K562 (cell line): ENCODE measurements around the gene RNF135. TPM values are rescaled to one million over a fixed set of nuclear protein-coding genes. Genes with fewer than 3 reads are reported as not detected.
"Not testable (repeated sequence)": the region's sequence is repeated elsewhere in the genome, so short reads cannot be mapped to it uniquely, and the experiment has no call there.

Source experiments
- ATAC-seq: fragments of 200-7000 bp; cut with Tn5 transposase; 3 replicates; pipeline ENCODE4 v1.9.1; 2020; ENCODE audit warnings: moderate library complexity
- BruUV-seq: library from RNA; stranded (reverse); fragments of 400-500 nt; replicated peaks from 2 replicates; lab custom pipeline; 2021; lab: Mats Ljungman, UMichigan
- CTCF ChIA-PET: fragments of 300-600 bp; formaldehyde crosslinking; extraction: SDS; loops from one replicate; lab custom pipeline; 2021; ENCODE audit warnings: low intra/inter-chr PET ratio; lab: Yijun Ruan, JAX
- POLR2A ChIA-PET: fragments of 300-600, 350-650 bp; sonication (Branson Sonifier 250); formaldehyde crosslinking; extraction: SDS; loops from one replicate; lab custom pipeline; 2021; ENCODE audit warnings: antibody characterized with exemption, inconsistent platforms; lab: Yijun Ruan, JAX
- DNase-seq, 4 experiments: peaks; one replicate each; pipeline versions ENCODE4 v3.0.0 to v3.0.0-alpha.2; 2011 to 2018; ENCODE audit warnings: low spot score in 3 of 4, mixed read lengths in 3 of 4; ENCODE audit errors: extremely low read depth in 1 of 4
- FAIRE-seq: peaks from 2 replicates; lab custom pipeline; 2011; peaks lifted over from hg19 to GRCh38; lab: Jason Lieb, UNC
- H2AFZ ChIP-seq: 2 replicates; pipeline ENCODE4 v1.6.0; 2011; ENCODE audit warnings: low read depth, low read length, control low read depth, inconsistent platforms
- H3K27ac ChIP-seq: fragments of 200-600 bp; 3 replicates; pipeline ENCODE4 v1.8.0; 2011; ENCODE audit warnings: low read depth, mild to moderate bottlenecking, control low read depth, inconsistent platforms, low read length, moderate library complexity, mixed read lengths; ENCODE audit errors: extremely low read depth
- H3K27me3 ChIP-seq, 2 experiments: fragments of 300-600 bp in 1 of 2; 2 replicates in 1 of 2; 3 replicates in 1 of 2; pipeline versions ENCODE4 v1.6.0 to v1.8.0; 2011; ENCODE audit warnings: inconsistent platforms in 2 of 2, low read length in 2 of 2, mild to moderate bottlenecking in 1 of 2, mixed read lengths in 1 of 2, moderate library complexity in 1 of 2; ENCODE audit not compliant: control insufficient read depth in 2 of 2, insufficient read depth in 2 of 2
- H3K36me3 ChIP-seq: fragments of 300-600 bp; 3 replicates; pipeline ENCODE4 v1.8.0; 2011; ENCODE audit warnings: mild to moderate bottlenecking, low read length, inconsistent platforms; ENCODE audit not compliant: control insufficient read depth, insufficient read depth
- H3K4me1 ChIP-seq, 2 experiments: fragments of 200-600 bp in 1 of 2; replicated peaks in 1 of 2; 2 replicates in 1 of 2; 3 replicates in 1 of 2; pipeline versions ENCODE4 v1.5.1 to v1.8.0; 2011; ENCODE audit warnings: inconsistent platforms in 2 of 2, low read length in 2 of 2, mild to moderate bottlenecking in 1 of 2, mixed read lengths in 1 of 2, moderate library complexity in 1 of 2; ENCODE audit not compliant: control insufficient read depth in 2 of 2, insufficient read depth in 2 of 2
- H3K4me2 ChIP-seq: 2 replicates; pipeline ENCODE4 v1.6.1; 2011; ENCODE audit warnings: low read length, control low read depth, inconsistent platforms, mixed read lengths; ENCODE audit not compliant: insufficient read depth
- H3K4me3 ChIP-seq: fragments of 200-600 bp; sonication (generic), shearing (Covaris generic); 2 replicates; pipeline ENCODE4 v1.5.1; 2016; ENCODE audit warnings: control low read depth, inconsistent platforms
- H3K79me2 ChIP-seq: fragments of 200-600 bp; 3 replicates; pipeline ENCODE4 v1.8.0; 2011; ENCODE audit warnings: low read length, inconsistent platforms; ENCODE audit not compliant: control insufficient read depth, insufficient read depth
- H3K9ac ChIP-seq, 2 experiments: 2 replicates each; pipeline versions ENCODE4 v1.6.0 to v1.6.1; 2011; ENCODE audit warnings: low read depth in 2 of 2, low read length in 2 of 2, control low read depth in 1 of 2, inconsistent platforms in 1 of 2, mild to moderate bottlenecking in 1 of 2, mixed read lengths in 1 of 2; ENCODE audit not compliant: insufficient read depth in 1 of 2
- H3K9me1 ChIP-seq: one replicate; pipeline ENCODE4 v1.6.0; 2011; ENCODE audit warnings: inconsistent platforms, mild to moderate bottlenecking, low read length, moderate library complexity; ENCODE audit not compliant: control insufficient read depth, insufficient read depth
- H3K9me3 ChIP-seq: replicated peaks from 2 replicates; pipeline ENCODE4 v1.5.1; 2011; ENCODE audit warnings: low read depth, low read length, inconsistent platforms; ENCODE audit not compliant: control insufficient read depth, insufficient read depth
- H4K20me1 ChIP-seq: replicated peaks from 2 replicates; pipeline ENCODE4 v1.6.1; 2011; ENCODE audit warnings: low read length, inconsistent platforms, mixed read lengths; ENCODE audit not compliant: control insufficient read depth, insufficient read depth
- CREB1 ChIP-seq, 2 experiments: sonication (generic) in 1 of 2; formaldehyde crosslinking in 1 of 2; IDR thresholded peaks; 2 replicates each; pipeline versions ENCODE4 v1.6.1 to v1.8.0; 2012 to 2022; ENCODE audit warnings: inconsistent platforms in 1 of 2, mild to moderate bottlenecking in 1 of 2, missing genetic modification reagents in 1 of 2, moderate library complexity in 1 of 2
- GATAD2A ChIP-seq: fragments of 450-650 bp; IDR thresholded peaks from 2 replicates; pipeline ENCODE4 v1.6.1; 2017
- MAFK ChIP-seq: IDR thresholded peaks from 2 replicates; pipeline ENCODE4 v1.6.1; 2011; ENCODE audit warnings: low read length, improper control_type of control experiment
- MCM2 ChIP-seq: fragments of 450-650 bp; IDR thresholded peaks from 2 replicates; pipeline ENCODE4 v1.6.1; 2017; ENCODE audit warnings: low read depth, mild to moderate bottlenecking
- NCOR1 ChIP-seq: fragments of 450-650 bp; IDR thresholded peaks from 2 replicates; pipeline ENCODE4 v1.6.1; 2016; ENCODE audit warnings: mild to moderate bottlenecking, moderate library complexity
- TAL1 ChIP-seq: fragments of 450-650 bp; IDR thresholded peaks from 2 replicates; pipeline ENCODE4 v1.6.1; 2016; ENCODE audit warnings: mild to moderate bottlenecking
- THRAP3 ChIP-seq: fragments of 450-650 bp; IDR thresholded peaks from 2 replicates; pipeline ENCODE4 v1.6.1; 2016; ENCODE audit warnings: mild to moderate bottlenecking, inconsistent platforms, borderline replicate concordance
- ZNF699 ChIP-seq: fragments of 250-450 bp; sonication (Bioruptor Pico); IDR thresholded peaks from 2 replicates; pipeline ENCODE4 v1.8.0; 2021; ENCODE audit warnings: mild to moderate bottlenecking, moderate library complexity; ENCODE audit not compliant: insufficient replicate concordance
- WGBS: fragments of 100-300 bp; shearing (Covaris generic); methylation state at CpG from one replicate; pipeline ENCODE4 v1.1.6; 2016; ENCODE audit warnings: low coverage, mixed read lengths; ENCODE audit not compliant: insufficient coverage; ENCODE audit errors: missing lambda C conversion rate; 5-methylcytosine and 5-hydroxymethylcytosine counted together
- in situ Hi-C: fragments of 300-500 bp; cut with MboI; formaldehyde crosslinking; loops from 4 replicates; pipeline ENCODE4 v1.15.0; 2018; ENCODE audit warnings: inconsistent platforms, mixed read lengths
- intact Hi-C: fragments of 100-400 bp; cut with micrococcal nuclease; formaldehyde crosslinking; loops from 2 replicates; pipeline ENCODE4 v1.14.2; 2022
- polyA plus RNA-seq, 8 experiments: library from polyadenylated mRNA; depleted of rRNA in 4 of 8; stranded (reverse) in 5 of 8; unstranded in 3 of 8; fragments of >200 nt; fragmentation: Nextera tagmentation in 2 of 8; fragmentation: Illumina TruSeq in 1 of 8; extraction: Ambion mirVana in 2 of 8; extraction: Trizol in 1 of 8; gene quantifications; 2 replicates each; pipeline versions ENCODE4 v1.2.1 to v1.2.3, GENCODE V29; 2011 to 2014; ENCODE audit warnings: inconsistent platforms in 1 of 8, missing spikeins in 1 of 8
- total RNA-seq, 7 experiments: library from RNA; depleted of rRNA in 6 of 7; stranded (reverse); fragments of >200 nt in 6 of 7; fragmentation: Illumina TruSeq in 2 of 7; extraction: Trizol in 2 of 7; gene quantifications; 2 replicates each; pipeline versions ENCODE4 v1.2.1 to v1.2.3, GENCODE V29; 2011 to 2021; ENCODE audit warnings: low replicate concordance in 1 of 7
- TF ChIP-seq, protein P1 (sequence below): fragments of 200-800 bp; sonication (Bioruptor generic); IDR thresholded peaks from 2 replicates; pipeline ENCODE4 v1.6.1; 2017; ENCODE audit warnings: missing genetic modification characterization, missing compliant biosample characterization

RNF135 gene
- total and polyA plus RNA-seq, 9 of the 15 experiments (the other 6 are each of a cell fraction or from before 2014, with no cell fraction given): 0.08 TPM; not detected in 8

DNA sequence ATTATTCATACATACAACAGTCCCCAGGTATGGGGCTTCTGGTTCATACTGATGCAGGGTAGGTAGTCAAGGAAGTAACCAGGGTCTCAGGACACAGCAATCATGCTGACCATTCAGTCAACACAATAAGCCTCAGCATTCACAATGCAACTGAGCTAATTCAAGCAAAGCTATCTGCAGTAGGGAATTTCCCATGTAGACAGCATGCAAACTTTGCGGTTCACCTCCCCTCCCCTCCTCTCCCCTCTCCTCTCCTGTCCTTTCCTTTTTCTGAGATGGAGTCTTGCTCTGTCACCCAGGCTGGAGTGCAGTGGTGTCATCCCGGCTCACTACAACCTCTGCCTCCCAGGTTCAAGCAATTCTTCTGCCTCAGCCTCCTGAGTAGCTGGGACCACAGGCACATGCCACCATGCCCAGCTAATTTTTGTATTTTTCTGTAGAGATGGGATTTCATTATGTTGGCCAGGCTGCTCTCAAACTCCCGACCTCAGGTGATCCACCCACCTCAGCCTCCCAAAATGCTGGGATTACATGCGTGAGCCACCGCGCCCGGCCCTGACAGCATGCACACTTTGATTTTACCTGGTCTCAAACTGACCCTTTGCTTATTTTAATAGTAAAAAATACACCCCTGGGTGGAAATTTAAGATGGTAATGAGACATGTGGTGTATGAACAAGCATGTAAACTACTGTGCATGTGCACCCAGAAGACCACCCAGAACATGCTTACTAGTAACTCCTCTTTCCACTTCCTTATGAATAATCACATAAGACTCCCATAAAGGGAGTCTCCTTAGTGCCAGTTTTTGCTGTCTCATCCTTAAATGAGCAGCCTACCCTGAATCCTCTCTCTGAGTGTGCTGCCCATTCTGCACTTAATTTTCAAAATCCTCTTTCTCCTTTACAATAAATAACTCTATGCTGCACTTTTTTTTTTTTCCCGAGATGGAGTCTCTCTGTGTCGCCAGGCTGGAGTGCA lies 9.3 kb upstream of the RNF135 start (continued):
- peak; percentile 63; the same call in 1 of the 2 replicates for TF ChIP-seq MAFK

DNA sequence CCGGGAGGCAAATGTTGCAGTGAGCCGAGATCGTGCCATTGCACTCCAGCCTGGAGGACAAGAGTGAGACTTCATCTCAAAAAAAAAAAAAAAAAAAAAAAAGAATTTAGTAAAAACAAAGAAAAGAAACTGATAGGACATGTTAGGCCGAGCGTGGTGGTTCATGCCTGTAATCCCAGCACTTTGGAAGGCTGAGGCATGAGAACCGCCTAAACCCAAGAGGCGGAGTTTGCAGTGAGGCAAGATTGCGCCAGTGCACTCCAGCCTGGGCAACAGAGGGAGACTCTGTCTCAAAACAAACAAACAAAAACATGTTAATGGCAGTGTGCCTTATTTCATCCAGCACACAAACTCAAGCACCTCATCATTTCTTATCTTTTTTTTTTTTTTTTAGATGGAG lies 6.5 kb upstream of the RNF135 start:
- intact Hi-C loops, in situ Hi-C loops, FAIRE-seq, ATAC-seq, H3K4me1 ChIP-seq, H3K4me3 ChIP-seq, H3K9ac ChIP-seq, H3K36me3 ChIP-seq, H3K79me2 ChIP-seq, POLR2A ChIA-PET, H3K4me2 ChIP-seq, H3K27me3 ChIP-seq, H2AFZ ChIP-seq, H3K9me3 ChIP-seq, BruUV-seq, DNase-seq, CTCF ChIA-PET, H3K27ac ChIP-seq, H3K9me1 ChIP-seq, H4K20me1 ChIP-seq: not testable (repeated sequence)
- 70% methylated on average over 7 of the region's 8 CpGs for WGBS

DNA sequence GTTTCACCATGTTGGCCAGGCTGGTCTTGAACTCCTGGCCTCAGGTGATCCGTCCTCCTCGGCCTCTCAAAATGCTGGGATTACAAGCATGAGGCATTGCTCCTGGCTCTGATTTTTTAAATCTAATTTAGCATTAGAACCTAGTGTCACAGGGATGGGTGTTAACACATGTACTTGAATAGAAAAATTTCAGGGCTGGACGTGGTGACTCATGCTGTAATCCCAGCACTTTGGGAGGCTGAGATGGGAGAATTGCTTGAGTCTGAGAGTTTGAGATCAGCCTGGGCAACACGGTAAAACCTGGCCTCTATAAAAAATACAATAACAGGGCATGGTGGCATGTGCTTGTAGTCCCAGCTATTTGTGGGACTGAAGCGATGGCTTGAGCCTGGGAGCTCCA lies 6.0 kb upstream of the RNF135 start:
- DNase-seq: no peak
- Histone ChIP-seq H3K27ac (no peak overlapping the region), H4K20me1 (no peaks in the 10 kb centered on the region), H3K9me3 (no peaks in the 10 kb centered on the region), H3K36me3 (no peaks in the 10 kb centered on the region), H3K9ac (no peak overlapping the region), H3K9me1 (no peaks in the 10 kb centered on the region), H3K27me3 (no peaks in the 10 kb centered on the region), H3K4me3 (no peak overlapping the region), H2AFZ (no peak overlapping the region), H3K4me2 (no peak overlapping the region), H3K4me1 (peaks cover 0 to 3% of the 10 kb centered on the region in 2 experiments; a peak in 1 of 5 replicates), H3K79me2 (no peaks in the 10 kb centered on the region)
- POLR2A ChIA-PET: no interaction called here
- no peak for TF ChIP-seq GATAD2A
- no peak for TF ChIP-seq TAL1
- TF ChIP-seq THRAP3: no peak
- TF ChIP-seq NCOR1: no peak
- TF ChIP-seq, protein P1, sequence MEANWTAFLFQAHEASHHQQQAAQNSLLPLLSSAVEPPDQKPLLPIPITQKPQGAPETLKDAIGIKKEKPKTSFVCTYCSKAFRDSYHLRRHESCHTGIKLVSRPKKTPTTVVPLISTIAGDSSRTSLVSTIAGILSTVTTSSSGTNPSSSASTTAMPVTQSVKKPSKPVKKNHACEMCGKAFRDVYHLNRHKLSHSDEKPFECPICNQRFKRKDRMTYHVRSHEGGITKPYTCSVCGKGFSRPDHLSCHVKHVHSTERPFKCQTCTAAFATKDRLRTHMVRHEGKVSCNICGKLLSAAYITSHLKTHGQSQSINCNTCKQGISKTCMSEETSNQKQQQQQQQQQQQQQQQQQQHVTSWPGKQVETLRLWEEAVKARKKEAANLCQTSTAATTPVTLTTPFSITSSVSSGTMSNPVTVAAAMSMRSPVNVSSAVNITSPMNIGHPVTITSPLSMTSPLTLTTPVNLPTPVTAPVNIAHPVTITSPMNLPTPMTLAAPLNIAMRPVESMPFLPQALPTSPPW: no peak
- no peak for TF ChIP-seq ZNF699 (CRISPR knock-in tag)
- TF ChIP-seq MCM2: no peak
- TF ChIP-seq CREB1 (IDR thresholded peaks at IDR 0.05): no peak
- TF ChIP-seq CREB1 (CRISPR knock-in tag; IDR thresholded peaks at IDR 0.05): no peak
- WGBS: 35% methylated on average over 5 of the region's 5 CpGs
- CTCF ChIA-PET: no interaction called here
- in situ Hi-C loops: no loop called here
- no TSS peak for BruUV-seq
- no peak for FAIRE-seq
- ATAC-seq: no peak
- intact Hi-C loops: no loop called here
